Measurements from ENCODE around the gene SETD1A. TPM values are rescaled to one million over a fixed set of nuclear protein-coding genes. Genes with fewer than 3 reads are reported as not detected.

SETD1A gene
- total and polyA plus RNA-seq, 7 experiments from 2014 or later = 1.3 to 47.2 (median 32.9) TPM

- no peaks in the 10 kb centered on the region for H3K27me3 ChIP-seq (ENCODE audit: control insufficient read depth in 2 of 2, insufficient read depth in 2 of 2, low read length in 2 of 2)
- Mint-ChIP-seq H3K27me3 (no peaks in the 10 kb centered on the region), H3K27ac (no peak overlapping the region), H3K4me1 (peaks cover 13 to 25% (median 17%) of the 10 kb centered on the region in 7 donors), H3K36me3 (peaks cover 0 to 13% (median 3%) of the 10 kb centered on the region in 5 donors), H3K4me3 (no peak overlapping the region), H3K9me3 (peaks cover 0 to 1% (median 0%) of the 10 kb centered on the region in 11 donors)
- no peak overlapping the region for H3K27ac ChIP-seq (ENCODE audit: low read depth, low read length)
- no peak overlapping the region for H3K4me3 ChIP-seq (ENCODE audit: low read length)
- ATAC-seq (no peak), DNase-seq (no peak)
- H3K36me3 ChIP-seq (ENCODE audit: control insufficient read depth in 2 of 3, insufficient read depth in 3 of 3, low read length in 3 of 3) = no peaks in the 10 kb centered on the region
- H3K9me3 ChIP-seq (ENCODE audit: control insufficient read depth in 2 of 3, low read length in 3 of 3) = no peaks in the 10 kb centered on the region
- POLR2A ChIA-PET = no interaction called here
- CTCF ChIA-PET = interaction anchor here (1.2 kb wide), 1 partner anchor 12 kb away, joined by 3 read pairs; no protein-coding TSS in a partner anchor
- H3K4me1 ChIP-seq (ENCODE audit: control insufficient read depth in 2 of 2, insufficient read depth in 2 of 2, low read length in 2 of 2) = peaks cover 11 to 15% of the 10 kb centered on the region in 2 donors
- intact Hi-C loops (cut with micrococcal nuclease) = no loop called here
Observed at GRCh38 chr16:30947541-30947858, 10.1 kb upstream of the SETD1A start.

- Mint-ChIP-seq H3K9me3 (peaks cover 0 to 1% (median 0%) of the 10 kb centered on the region in 11 donors), H3K36me3 (peaks cover 0 to 11% (median 3%) of the 10 kb centered on the region in 5 donors), H3K27ac (peak overlapping the region in 2 of 9 donors; percentile 38 to 54), H3K4me3 (peak overlapping the region in 6 of 10 donors; percentile 25 to 88 (median 48)), H3K27me3 (no peaks in the 10 kb centered on the region), H3K4me1 (peaks cover 13 to 23% (median 14%) of the 10 kb centered on the region in 7 donors)
- Histone ChIP-seq H3K4me1 (ENCODE audit: control insufficient read depth in 2 of 2, insufficient read depth in 2 of 2, low read length in 2 of 2) (peaks cover 11 to 15% of the 10 kb centered on the region in 2 donors), H3K4me3 (ENCODE audit: low read length) (no peak overlapping the region), H3K27ac (ENCODE audit: low read depth, low read length) (peak overlapping the region; percentile 75), H3K9me3 (ENCODE audit: control insufficient read depth in 2 of 3, low read length in 3 of 3) (no peaks in the 10 kb centered on the region), H3K36me3 (ENCODE audit: control insufficient read depth in 2 of 3, insufficient read depth in 3 of 3, low read length in 3 of 3) (no peaks in the 10 kb centered on the region), H3K27me3 (ENCODE audit: control insufficient read depth in 2 of 2, insufficient read depth in 2 of 2, low read length in 2 of 2) (no peaks in the 10 kb centered on the region)
- DNase-seq = peak in 1 of 9 donors; percentile 25
- ChIA-PET CTCF (interaction anchor here (1.2 kb wide), 1 partner anchor 13 kb away, joined by 3 read pairs; no protein-coding TSS in a partner anchor), POLR2A (no interaction called here)
- ATAC-seq = peak; percentile 26
- intact Hi-C loops (cut with micrococcal nuclease) = no loop called here
Observed at GRCh38 chr16:30947859-30948666, 9.5 kb upstream of the SETD1A start.

GRCh38 chr16:30948667-30949649 lies 8.6 kb upstream of the SETD1A start, which contains the start of gene ORAI3:
ORAI3 (plus strand) TSS chr16:30949068; CDS start chr16:30949290, 222 bp downstream.
- no peaks in the 10 kb centered on the region for H3K27me3 Mint-ChIP-seq
- H3K27ac Mint-ChIP-seq = peak within 1 kb of the TSS; percentile 64 to 92 (median 80)
- Histone ChIP-seq H3K4me1 (ENCODE audit: control insufficient read depth in 2 of 2, insufficient read depth in 2 of 2, low read length in 2 of 2) (peaks cover 11 to 15% of the 10 kb centered on the region in 2 donors), H3K27ac (ENCODE audit: low read depth, low read length) (peak within 1 kb of the TSS; percentile 75), H3K4me3 (ENCODE audit: low read length) (peak within 1 kb of the TSS; percentile 74), H3K36me3 (ENCODE audit: control insufficient read depth in 2 of 3, insufficient read depth in 3 of 3, low read length in 3 of 3) (no peaks in the 10 kb centered on the region), H3K27me3 (ENCODE audit: control insufficient read depth in 2 of 2, insufficient read depth in 2 of 2, low read length in 2 of 2) (no peaks in the 10 kb centered on the region), H3K9me3 (ENCODE audit: control insufficient read depth in 2 of 3, low read length in 3 of 3) (no peaks in the 10 kb centered on the region)
- peak within 1 kb of the TSS; percentile 87 to 98 (median 90) for H3K4me3 Mint-ChIP-seq
- ChIA-PET POLR2A (interaction anchor here (0.9 to 1.8 kb wide), 5 partner anchors 9 to 231 kb away, joined by 3 to 6 read pairs (median 3); partner anchors contain the start of genes FUS and KAT8), CTCF (interaction anchor here (0.6 kb wide), 1 partner anchor 55 kb away, joined by 3 read pairs; the partner anchor contains the start of gene BCL7C)
- DNase-seq = peak in 4 of 9 donors; percentile 20 to 62 (median 28)
- peaks cover 0 to 11% (median 3%) of the 10 kb centered on the region in 5 donors for H3K36me3 Mint-ChIP-seq
- H3K9me3 Mint-ChIP-seq = peaks cover 0 to 1% (median 0%) of the 10 kb centered on the region in 11 donors
- ATAC-seq = peak; percentile 77
- intact Hi-C loops (cut with micrococcal nuclease) = loop anchor here (1.0 kb wide), 3 partner anchors 8 to 27 kb away; partner anchors contain the start of genes FBXL19 (in 1 of the 2) and SETD1A (in 1 of the 2)
- H3K4me1 Mint-ChIP-seq = peaks cover 13 to 23% (median 17%) of the 10 kb centered on the region in 7 donors

- H3K36me3 Mint-ChIP-seq = peaks cover 0 to 6% (median 0%) of the 10 kb centered on the region in 5 donors
- peaks cover 0 to 1% (median 0%) of the 10 kb centered on the region in 11 donors for H3K9me3 Mint-ChIP-seq
- H3K4me1 Mint-ChIP-seq = peaks cover 13 to 23% (median 17%) of the 10 kb centered on the region in 7 donors
- Histone ChIP-seq H3K36me3 (ENCODE audit: control insufficient read depth in 2 of 3, insufficient read depth in 3 of 3, low read length in 3 of 3) (no peaks in the 10 kb centered on the region), H3K9me3 (ENCODE audit: control insufficient read depth in 2 of 3, low read length in 3 of 3) (no peaks in the 10 kb centered on the region), H3K27me3 (ENCODE audit: control insufficient read depth in 2 of 2, insufficient read depth in 2 of 2, low read length in 2 of 2) (no peaks in the 10 kb centered on the region), H3K4me3 (ENCODE audit: low read length) (peak overlapping the region; percentile 74), H3K4me1 (ENCODE audit: control insufficient read depth in 2 of 2, insufficient read depth in 2 of 2, low read length in 2 of 2) (peaks cover 11 to 15% of the 10 kb centered on the region in 2 donors), H3K27ac (ENCODE audit: low read depth, low read length) (peak overlapping the region; percentile 75)
- H3K27me3 Mint-ChIP-seq = no peaks in the 10 kb centered on the region
- intact Hi-C loops (cut with micrococcal nuclease) = loop anchor here (1.0 to 10.0 kb wide), 4 partner anchors 7 to 925 kb away; partner anchors contain the start of genes FBXL19 (in 1 of the 2), SETD1A (in 1 of the 2) and ZNF267 (in 1 of the 2)
- ATAC-seq = peak; percentile 52
- POLR2A ChIA-PET = interaction anchor here (0.6 to 1.8 kb wide), 6 partner anchors 10 to 230 kb away, joined by 3 to 6 read pairs (median 3); partner anchors contain the start of genes FUS and KAT8
- peak overlapping the region; percentile 87 to 98 (median 90) for H3K4me3 Mint-ChIP-seq
- peak overlapping the region; percentile 64 to 92 (median 80) for H3K27ac Mint-ChIP-seq
- DNase-seq = peak in 2 of 9 donors; percentile 20 to 58
- CTCF ChIA-PET = interaction anchor here (0.6 to 1.1 kb wide), 2 partner anchors 56 to 104 kb away, joined by 3 to 8 read pairs; partner anchors contain the start of gene BCL7C
Observed at GRCh38 chr16:30949650-30950515, 7.7 kb upstream of the SETD1A start.

GRCh38 chr16:30950516-30951065 lies 7.0 kb upstream of the SETD1A start:
- no peaks in the 10 kb centered on the region for H3K27me3 Mint-ChIP-seq
- CTCF ChIA-PET = interaction anchor here (1.1 kb wide), 1 partner anchor 105 kb away, joined by 8 read pairs; no protein-coding TSS in a partner anchor

More at GRCh38 chr16:30950516-30951065, 7.0 kb upstream of the SETD1A start:
- peaks cover 0 to 6% (median 0%) of the 10 kb centered on the region in 5 donors for H3K36me3 Mint-ChIP-seq
- peak overlapping the region; percentile 74 for H3K4me3 ChIP-seq (ENCODE audit: low read length)
- peaks cover 0 to 1% (median 0%) of the 10 kb centered on the region in 11 donors for H3K9me3 Mint-ChIP-seq
- H3K36me3 ChIP-seq (ENCODE audit: control insufficient read depth in 2 of 3, insufficient read depth in 3 of 3, low read length in 3 of 3) = no peaks in the 10 kb centered on the region
- H3K27me3 ChIP-seq (ENCODE audit: control insufficient read depth in 2 of 2, insufficient read depth in 2 of 2, low read length in 2 of 2) = no peaks in the 10 kb centered on the region
- DNase-seq (no peak), ATAC-seq (no peak)
- intact Hi-C loops (cut with micrococcal nuclease) = loop anchor here in 1 of 2 donors (10.0 kb wide), 1 partner anchor 924 kb away; the partner anchor contains the start of gene ZNF267
- peaks cover 13 to 23% (median 17%) of the 10 kb centered on the region in 7 donors for H3K4me1 Mint-ChIP-seq
- no peaks in the 10 kb centered on the region for H3K9me3 ChIP-seq (ENCODE audit: control insufficient read depth in 2 of 3, low read length in 3 of 3)
- H3K4me3 Mint-ChIP-seq = peak overlapping the region; percentile 87 to 98 (median 90)
- peaks cover 11 to 15% of the 10 kb centered on the region in 2 donors for H3K4me1 ChIP-seq (ENCODE audit: control insufficient read depth in 2 of 2, insufficient read depth in 2 of 2, low read length in 2 of 2)
- POLR2A ChIA-PET = interaction anchor here (0.6 to 1.8 kb wide), 4 partner anchors 10 to 229 kb away, joined by 3 to 6 read pairs (median 4); partner anchors contain the start of genes FUS and KAT8
- H3K27ac Mint-ChIP-seq = peak overlapping the region in 6 of 9 donors; percentile 64 to 90 (median 82)
- peak overlapping the region; percentile 75 for H3K27ac ChIP-seq (ENCODE audit: low read depth, low read length)
